Common myeloid progenitor, CD34-positive (primary cell): Measurements from ENCODE around the gene RIMS1.

Experiments
- CTCF ChIA-PET: fragments of 350-600 bp; sonication (Branson Sonifier 250); formaldehyde crosslinking; loops from one replicate; lab custom pipeline; 2021; ENCODE audit warnings: antibody characterized with exemption; lab: Charles Lee
- POLR2A ChIA-PET: fragments of 350-600 bp; sonication (Branson Sonifier 250); formaldehyde crosslinking; loops from one replicate; lab custom pipeline; 2021; ENCODE audit warnings: antibody characterized with exemption; lab: Charles Lee
- DNase-seq, 3 donors: peaks; one replicate each; pipeline versions ENCODE4 v3.0.0 to v3.0.0-alpha.2; 2013
- H3K27ac ChIP-seq, 2 experiments: 1 replicate in 1 of 2; 2 replicates in 1 of 2; pipeline ENCODE4 v1.7.0; 2013; ENCODE audit warnings: inconsistent platforms in 2 of 2, low read length in 2 of 2, mild to moderate bottlenecking in 2 of 2, low read depth in 1 of 2, moderate library complexity in 1 of 2; ENCODE audit not compliant: severe bottlenecking in 2 of 2, insufficient read depth in 1 of 2, poor library complexity in 1 of 2
- H3K27me3 ChIP-seq, 5 experiments: replicated peaks in 2 of 5; 1 replicate in 3 of 5; 2 replicates in 2 of 5; pipeline versions ENCODE4 v1.6.1 to v1.7.0; 2013; ENCODE audit warnings: low read length in 4 of 5, mild to moderate bottlenecking in 2 of 5, moderate library complexity in 2 of 5, inconsistent platforms in 1 of 5; ENCODE audit not compliant: insufficient read depth in 5 of 5, control insufficient read depth in 4 of 5
- H3K36me3 ChIP-seq, 4 experiments: 1 replicate in 2 of 4; 2 replicates in 2 of 4; pipeline versions ENCODE4 v1.6.1 to v1.7.0; 2013; ENCODE audit warnings: low read length in 3 of 4, control low read depth in 1 of 4, mild to moderate bottlenecking in 1 of 4; ENCODE audit not compliant: control insufficient read depth in 4 of 4, insufficient read depth in 4 of 4
- H3K4me1 ChIP-seq, 4 experiments: 1 replicate in 3 of 4; 2 replicates in 1 of 4; pipeline versions ENCODE4 v1.6.1 to v1.7.1; 2013; ENCODE audit warnings: low read length in 3 of 4, mild to moderate bottlenecking in 3 of 4, control low read depth in 1 of 4, inconsistent platforms in 1 of 4, moderate library complexity in 1 of 4; ENCODE audit not compliant: control insufficient read depth in 4 of 4, insufficient read depth in 4 of 4; ENCODE audit errors: control extremely low read depth in 1 of 4
- H3K4me3 ChIP-seq, 7 experiments: 1 replicate in 4 of 7; 2 replicates in 3 of 7; pipeline versions ENCODE4 v1.5.1 to v1.7.0; 2013; ENCODE audit warnings: mild to moderate bottlenecking in 7 of 7, low read length in 6 of 7, moderate library complexity in 6 of 7, inconsistent platforms in 2 of 7, low read depth in 2 of 7, control low read depth in 1 of 7; ENCODE audit not compliant: insufficient read depth in 4 of 7, control insufficient read depth in 1 of 7; ENCODE audit errors: extremely low read depth in 1 of 7
- H3K9me3 ChIP-seq, 5 experiments: 1 replicate in 4 of 5; 2 replicates in 1 of 5; pipeline versions ENCODE4 v1.6.1 to v1.7.1; 2013; ENCODE audit warnings: low read length in 4 of 5, mild to moderate bottlenecking in 2 of 5, inconsistent platforms in 1 of 5, low read depth in 1 of 5, moderate library complexity in 1 of 5; ENCODE audit not compliant: control insufficient read depth in 4 of 5, insufficient read depth in 2 of 5; ENCODE audit errors: control extremely low read depth in 1 of 5
- WGBS: methylation state at CpG from one replicate; pipeline ENCODE4 v1.1.5; 2013; ENCODE audit not compliant: insufficient coverage; 5-methylcytosine and 5-hydroxymethylcytosine counted together

RIMS1 gene

GRCh38 chr6:71887744-71888230 is 1.4 kb downstream of the RIMS1 start:
- Histone ChIP-seq H3K27me3 (peaks cover 4 to 45% (median 13%) of the 10 kb centered on the region in 5 experiments), H3K9me3 (no peaks in the 10 kb centered on the region), H3K4me3 (no peak overlapping the region), H3K27ac (no peak overlapping the region), H3K4me1 (peaks cover 0 to 7% (median 0%) of the 10 kb centered on the region in 4 experiments), H3K36me3 (no peaks in the 10 kb centered on the region)
- no peak for DNase-seq
- WGBS: 100% methylated on average over 1 of the region's 2 CpGs
- ChIA-PET CTCF (interaction anchor here (0.6 kb wide), 1 partner anchor 8 kb away, joined by 3 read pairs; no protein-coding TSS in a partner anchor), POLR2A (no interaction called here)

- DNase-seq: no peak
- Histone ChIP-seq H3K36me3 (no peaks in the 10 kb centered on the region), H3K4me3 (no peak overlapping the region), H3K27ac (no peak overlapping the region), H3K9me3 (no peaks in the 10 kb centered on the region), H3K27me3 (peaks cover 4 to 45% (median 13%) of the 10 kb centered on the region in 5 experiments), H3K4me1 (peaks cover 0 to 7% (median 0%) of the 10 kb centered on the region in 4 experiments)
- 92% methylated on average over 6 of the region's 7 CpGs for WGBS
- ChIA-PET CTCF (no interaction called here), POLR2A (no interaction called here)
Observed at GRCh38 chr6:71888756-71889340, 2.5 kb downstream of the RIMS1 start.

- WGBS: no CpG with 5 or more reads among the region's 1 CpG
- Histone ChIP-seq H3K27ac (no peak overlapping the region), H3K4me3 (no peak overlapping the region), H3K9me3 (no peaks in the 10 kb centered on the region), H3K36me3 (no peaks in the 10 kb centered on the region), H3K4me1 (peaks cover 0 to 7% (median 0%) of the 10 kb centered on the region in 4 experiments), H3K27me3 (peaks cover 4 to 45% (median 13%) of the 10 kb centered on the region in 5 experiments)
- ChIA-PET CTCF (no interaction called here), POLR2A (no interaction called here)
- no peak for DNase-seq
Observed at GRCh38 chr6:71889366-71889765, 3.0 kb downstream of the RIMS1 start.

- no peaks in the 10 kb centered on the region for H3K36me3 ChIP-seq
- H3K4me3 ChIP-seq: no peak overlapping the region
- no peak overlapping the region for H3K27ac ChIP-seq
- ChIA-PET POLR2A (no interaction called here), CTCF (no interaction called here)
- peaks cover 1 to 19% (median 4%) of the 10 kb centered on the region in 5 experiments for H3K27me3 ChIP-seq
- no peaks in the 10 kb centered on the region for H3K4me1 ChIP-seq
- no peak for DNase-seq
- 100% methylated on average over 2 of the region's 2 CpGs for WGBS
- no peaks in the 10 kb centered on the region for H3K9me3 ChIP-seq
Observed at GRCh38 chr6:71892641-71893040, 6.3 kb downstream of the RIMS1 start.

- no peak overlapping the region for H3K4me3 ChIP-seq
- no peaks in the 10 kb centered on the region for H3K9me3 ChIP-seq
- POLR2A ChIA-PET: no interaction called here
- 100% methylated on average over 1 of the region's 1 CpG for WGBS
- DNase-seq: no peak
- no peaks in the 10 kb centered on the region for H3K4me1 ChIP-seq
- H3K27me3 ChIP-seq: no peaks in the 10 kb centered on the region
- CTCF ChIA-PET: interaction anchor here (0.9 kb wide), 1 partner anchor 9 kb away, joined by 3 read pairs; no protein-coding TSS in a partner anchor
- H3K36me3 ChIP-seq: no peaks in the 10 kb centered on the region
- H3K27ac ChIP-seq: no peak overlapping the region
Observed at GRCh38 chr6:71900642-71901041, 14.3 kb downstream of the RIMS1 start.

- Histone ChIP-seq H3K4me1 (no peaks in the 10 kb centered on the region), H3K9me3 (no peaks in the 10 kb centered on the region), H3K27ac (no peak overlapping the region), H3K27me3 (no peaks in the 10 kb centered on the region), H3K4me3 (no peak overlapping the region), H3K36me3 (no peaks in the 10 kb centered on the region)
- ChIA-PET POLR2A (no interaction called here), CTCF (no interaction called here)
- DNase-seq: no peak
Observed at GRCh38 chr6:71902261-71902660, 15.9 kb downstream of the RIMS1 start.

GRCh38 chr6:71906813-71907212 is 20.5 kb downstream of the RIMS1 start:
- no peak for DNase-seq
- Histone ChIP-seq H3K9me3 (no peaks in the 10 kb centered on the region), H3K27me3 (no peaks in the 10 kb centered on the region), H3K4me1 (no peaks in the 10 kb centered on the region), H3K4me3 (no peak overlapping the region), H3K36me3 (no peaks in the 10 kb centered on the region), H3K27ac (no peak overlapping the region)
- CTCF ChIA-PET: no interaction called here
- POLR2A ChIA-PET: no interaction called here
